RPMI7951 (cell line): Measurements from ENCODE around the gene C4B. TPM values are rescaled to one million over a fixed set of nuclear protein-coding genes. Genes with fewer than 3 reads are reported as not detected.

Experiments
- DNase-seq: peaks from one replicate; pipeline ENCODE4 v3.0.0-alpha.2; 2012; ENCODE audit warnings: low read depth
- total RNA-seq: library from RNA; depleted of rRNA; stranded (reverse); fragments of >200 nt; shearing (Covaris generic); gene quantifications from 2 replicates; pipeline ENCODE4 v1.2.3, GENCODE V29; 2014; rRNA removed

C4B gene
- total RNA-seq, 1 experiment from 2014 or later: 0.72 TPM

DNA sequence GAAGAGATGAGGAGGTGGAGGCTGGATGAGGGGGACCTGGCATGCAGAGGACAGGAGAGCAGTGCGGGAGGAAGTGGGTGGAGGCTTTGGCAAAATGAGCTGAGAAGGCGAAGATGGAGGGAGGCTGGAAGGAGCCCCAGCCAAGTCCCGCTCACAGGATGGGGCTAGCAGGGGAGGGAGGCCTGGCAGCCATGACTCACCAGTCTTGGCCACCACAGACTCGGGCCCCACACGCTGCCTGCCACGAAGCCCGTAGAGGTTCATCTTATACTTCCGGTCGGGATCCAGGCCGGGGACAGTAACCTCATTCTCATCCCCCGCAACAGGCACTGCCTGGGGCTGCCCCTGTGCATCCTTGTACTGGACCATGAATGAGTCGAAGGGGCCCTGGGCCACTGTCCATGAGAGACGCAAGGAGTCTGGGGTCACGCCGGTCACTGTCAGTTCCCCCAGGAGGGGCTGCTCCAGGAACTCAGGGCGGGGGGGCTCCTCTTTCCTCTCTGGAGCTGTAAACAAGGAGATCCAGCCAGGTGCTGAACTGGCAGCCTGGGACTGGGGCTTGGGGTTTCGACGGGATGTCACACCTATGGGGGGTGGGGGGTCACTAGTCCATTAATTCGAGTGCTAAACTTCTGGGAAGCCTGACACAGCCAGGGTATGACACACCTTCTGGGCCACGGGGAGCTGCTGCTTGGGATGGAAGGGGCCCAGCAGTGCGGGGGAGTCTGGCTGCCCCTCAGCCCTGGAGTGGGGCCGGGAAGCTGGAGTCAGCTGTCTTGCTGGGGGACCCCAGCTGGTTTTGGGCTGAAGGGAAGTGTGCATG is 66.8 kb downstream of the C4B start:
- DNase-seq: peak; percentile 94

DNA sequence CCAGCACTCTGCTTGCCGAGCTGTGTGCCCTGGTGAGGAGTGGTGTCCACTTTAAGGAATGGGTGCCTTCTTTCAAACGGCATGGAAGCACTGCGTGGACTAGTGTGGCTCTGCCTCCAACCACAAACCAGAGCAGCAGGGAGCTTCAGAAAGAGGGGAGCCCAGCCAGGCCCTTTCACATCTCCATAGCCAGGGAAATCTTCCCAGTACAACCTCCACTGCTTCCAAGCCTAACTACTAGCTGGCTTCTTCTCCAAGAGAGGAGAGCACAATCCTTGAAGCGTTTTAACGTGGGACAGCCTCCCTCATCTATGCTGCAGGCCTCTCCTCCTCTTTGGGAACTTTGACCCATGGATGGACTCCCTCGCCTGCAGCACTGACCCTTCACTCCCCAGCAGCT is 67.9 kb downstream of the C4B start:
- no peak for DNase-seq

DNA sequence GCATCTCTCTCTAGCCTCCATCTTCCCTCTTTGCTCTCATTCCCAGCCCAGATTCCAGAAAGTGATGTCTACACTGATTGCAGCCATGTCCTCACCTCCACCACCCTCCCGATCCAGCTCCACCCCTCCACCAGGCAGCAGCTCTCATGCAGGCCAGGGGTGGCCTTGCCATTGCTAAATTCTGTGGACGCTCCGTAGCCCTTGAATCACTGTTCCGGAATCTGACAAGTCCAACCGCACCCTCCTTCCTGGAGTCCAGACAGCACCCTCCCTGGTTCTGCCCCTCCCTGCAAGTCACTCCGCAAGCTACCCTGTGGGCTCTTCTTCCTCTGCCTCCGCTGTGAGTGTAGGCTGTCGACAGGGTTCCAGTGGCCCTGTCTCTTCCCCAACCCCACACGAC is 68.3 kb downstream of the C4B start:
- peak; percentile 76 for DNase-seq

DNA sequence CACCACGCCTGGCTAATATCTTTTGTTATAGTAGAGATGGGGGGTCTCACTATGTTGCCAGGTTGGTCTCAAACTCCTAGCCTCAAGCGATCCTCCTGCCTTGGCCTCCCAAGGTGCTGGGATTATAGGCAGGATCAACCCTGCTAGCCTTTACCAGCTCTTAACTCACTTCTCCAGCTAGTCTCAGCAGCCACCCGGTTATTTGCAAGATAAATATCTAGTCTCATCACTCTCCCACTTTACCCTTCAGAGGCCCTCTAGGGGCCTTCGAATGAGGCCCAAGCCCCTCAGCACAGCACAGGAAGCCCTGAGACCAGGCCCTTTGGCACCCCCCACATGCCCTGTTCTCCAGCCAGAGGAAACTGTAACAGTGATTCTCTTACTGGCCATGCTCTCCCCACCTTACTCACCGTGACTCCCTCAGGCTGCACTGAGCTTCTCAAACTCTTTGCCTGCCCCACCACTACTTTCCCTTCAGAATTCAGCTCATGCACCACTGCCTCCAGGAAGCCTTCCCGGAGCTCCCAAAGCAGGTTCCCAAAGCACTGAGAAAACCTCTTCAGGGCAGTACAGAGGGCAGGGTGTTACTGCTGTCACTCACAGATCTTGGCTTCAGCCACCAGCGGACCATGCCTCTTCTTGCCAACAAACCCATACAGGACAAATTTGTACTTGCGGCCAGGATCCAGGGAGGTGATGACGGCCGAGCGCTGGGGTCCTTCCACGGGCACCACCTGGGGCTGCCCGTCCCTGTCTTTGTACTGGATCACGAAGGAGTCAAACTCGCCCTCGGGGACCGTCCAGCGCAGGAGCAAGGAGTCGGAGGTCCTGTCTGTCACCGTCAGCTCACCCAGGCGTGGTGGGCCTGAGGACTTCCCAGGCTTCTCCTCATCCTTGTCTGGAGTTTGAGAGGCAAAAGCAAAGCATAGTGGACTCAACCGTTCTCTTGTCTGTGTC is 69.5 kb downstream of the C4B start:
- DNase-seq: no peak

DNA sequence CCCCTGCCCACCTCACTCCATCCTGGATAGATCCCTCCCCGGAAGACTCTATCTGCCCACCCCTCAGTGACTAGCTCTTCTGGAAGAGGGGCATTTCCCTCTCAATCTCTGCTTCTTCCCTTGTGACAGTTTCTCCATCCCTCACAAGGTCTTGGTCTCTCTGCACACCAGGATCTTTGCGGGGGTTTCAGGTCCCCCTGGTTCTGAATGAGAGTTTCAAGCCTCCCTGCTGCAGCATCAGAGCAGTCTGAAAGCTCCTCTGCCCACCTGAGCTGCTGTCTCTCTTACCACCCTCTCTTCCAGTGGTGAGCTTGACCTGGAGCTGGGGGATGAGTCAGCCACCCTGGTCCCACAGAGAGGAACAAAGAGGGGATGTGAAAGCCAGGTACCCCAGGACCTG is 70.2 kb downstream of the C4B start:
- no peak for DNase-seq

Other genes starting within 250 kb of the C4B start
- 0.10 and 0.36 TPM in 2 replicates for gene VWA7, start 237.5 kb upstream of the C4B start, total RNA-seq
- 26.4 and 33.6 TPM in 2 replicates for gene VARS1, start 219.0 kb upstream of the C4B start, total RNA-seq
- 145 and 164 TPM in 2 replicates for gene LSM2, start 207.8 kb upstream of the C4B start, total RNA-seq
- gene HSPA1L, start 199.5 kb upstream of the C4B start, total RNA-seq: 0.68 and 0.84 TPM in 2 replicates
- 141 and 155 TPM in 2 replicates for gene HSPA1A, start 199.3 kb upstream of the C4B start, total RNA-seq
- gene HSPA1B, start 187.1 kb upstream of the C4B start, total RNA-seq: 82.1 and 101 TPM in 2 replicates
- 55.3 and 66.7 TPM in 2 replicates for gene NEU1, start 152.0 kb upstream of the C4B start, total RNA-seq
- gene SLC44A4, start 135.8 kb upstream of the C4B start, total RNA-seq: 1.5 TPM in 1 of 2 replicates, not detected in the other
- gene EHMT2, start 117.1 kb upstream of the C4B start, total RNA-seq: 38.6 and 46.1 TPM in 2 replicates
- 1.2 and 1.4 TPM in 2 replicates for gene ZBTB12, start 112.7 kb upstream of the C4B start, total RNA-seq
- not detected in 2 replicates for gene C2, start 87.1 kb upstream of the C4B start, total RNA-seq
- 0.72 and 1.8 TPM in 2 replicates for gene CFB, start 68.7 kb upstream of the C4B start, total RNA-seq
- 235 and 246 TPM in 2 replicates for gene NELFE, start 55.8 kb upstream of the C4B start, total RNA-seq
- 30.4 and 36.5 TPM in 2 replicates for gene SKIC2, start 55.6 kb upstream of the C4B start, total RNA-seq
- gene DXO, start 42.7 kb upstream of the C4B start, total RNA-seq: 21.0 and 27.8 TPM in 2 replicates
- gene C4A, start 32.7 kb upstream of the C4B start, total RNA-seq: 0.96 and 1.3 TPM in 2 replicates
- not detected in 2 replicates for gene CYP21A2, start 23.6 kb downstream of the C4B start, total RNA-seq
- 0.12 and 0.20 TPM in 2 replicates for gene TNXB, start 94.5 kb downstream of the C4B start, total RNA-seq
- 20.5 and 23.5 TPM in 2 replicates for gene ATF6B, start 113.5 kb downstream of the C4B start, total RNA-seq
- 14.5 and 15.2 TPM in 2 replicates for gene FKBPL, start 115.5 kb downstream of the C4B start, total RNA-seq
- gene PRRT1, start 137.1 kb downstream of the C4B start, total RNA-seq: 0.49 TPM in 1 of 2 replicates, not detected in the other
- 22.9 and 25.1 TPM in 2 replicates for gene PPT2, start 139.3 kb downstream of the C4B start, total RNA-seq
- gene EGFL8, start 149.8 kb downstream of the C4B start, total RNA-seq: 0.59 and 2.8 TPM in 2 replicates
- 59.4 and 82.3 TPM in 2 replicates for gene AGPAT1, start 161.3 kb downstream of the C4B start, total RNA-seq
- 106 and 113 TPM in 2 replicates for gene RNF5, start 163.6 kb downstream of the C4B start, total RNA-seq
- gene AGER, start 169.5 kb downstream of the C4B start, total RNA-seq: 0.98 and 1.6 TPM in 2 replicates
- gene PBX2, start 175.4 kb downstream of the C4B start, total RNA-seq: 14.4 and 15.7 TPM in 2 replicates
- 4.1 and 5.8 TPM in 2 replicates for gene GPSM3, start 177.8 kb downstream of the C4B start, total RNA-seq
- gene NOTCH4, start 209.3 kb downstream of the C4B start, total RNA-seq: 2.6 and 4.8 TPM in 2 replicates